Activated naive CD4-positive, alpha-beta T cell treated with anti-CD3 and anti-CD28 coated beads for 36 hours (primary cell): ENCODE results near the gene C10orf105. TPM values are rescaled to one million over a fixed set of nuclear protein-coding genes. Genes with fewer than 3 reads are reported as not detected.
A peak's percentile ranks its signal among the peaks of the same experiment; 100 is the strongest.

Source experiments
- CTCF ChIA-PET: fragments of 350-600 bp; sonication (Branson Sonifier 250); formaldehyde crosslinking; loops from one replicate; lab custom pipeline; 2021; ENCODE audit warnings: antibody characterized with exemption; lab: Charles Lee
- DNase-seq: peaks from one replicate; pipeline ENCODE4 v3.0.0-alpha.2; 2020
- H3K27ac Mint-ChIP-seq: one replicate; pipeline ENCODE4 v1.8.0; 2021; ENCODE audit warnings: mild to moderate bottlenecking, mixed read lengths
- H3K27me3 Mint-ChIP-seq: one replicate; pipeline ENCODE4 v1.8.0; 2021; ENCODE audit warnings: low read depth, mixed read lengths
- H3K36me3 Mint-ChIP-seq: one replicate; pipeline ENCODE4 v1.8.0; 2021; ENCODE audit warnings: low read depth, mixed read lengths
- H3K4me1 Mint-ChIP-seq: one replicate; pipeline ENCODE4 v1.8.0; 2021; ENCODE audit warnings: low read depth, mixed read lengths
- H3K4me3 Mint-ChIP-seq: one replicate; pipeline ENCODE4 v1.8.0; 2021; ENCODE audit warnings: mild to moderate bottlenecking, moderate library complexity, mixed read lengths
- H3K9me3 Mint-ChIP-seq: one replicate; pipeline ENCODE4 v1.8.0; 2021; ENCODE audit warnings: mixed read lengths
- intact Hi-C: fragments of 100-400 bp; cut with micrococcal nuclease; formaldehyde crosslinking; loops from one replicate; pipeline ENCODE4 v1.15.1; 2023
- total RNA-seq, 2 experiments: library from RNA; stranded (reverse); gene quantifications; one replicate each; pipeline ENCODE4 v1.2.3, GENCODE V29; 2021

Gene C10orf105
- total RNA-seq, 2 experiments from 2014 or later = 0.32 to 0.36 TPM

GRCh38 chr10:71713135-71714030, 6.2 kb downstream of the C10orf105 start:
- no peaks in the 10 kb centered on the region for H3K9me3 Mint-ChIP-seq
- DNase-seq = peak; percentile 54
- H3K36me3 Mint-ChIP-seq = no peaks in the 10 kb centered on the region
- intact Hi-C loops = loop anchor here (1.0 to 2.0 kb wide), 3 partner anchors 13 to 56 kb away; no protein-coding TSS in a partner anchor
- no peaks in the 10 kb centered on the region for H3K27me3 Mint-ChIP-seq
- peaks cover 64% of the 10 kb centered on the region for H3K4me1 Mint-ChIP-seq
- H3K4me3 Mint-ChIP-seq = peak overlapping the region; percentile 67
- H3K27ac Mint-ChIP-seq = peak overlapping the region; percentile 94
- CTCF ChIA-PET = interaction anchor here (0.6 to 4.0 kb wide), 8 partner anchors 11 to 158 kb away, joined by 3 to 25 read pairs (median 4); partner anchors contain the start of gene VSIR

- Mint-ChIP-seq H3K27ac (peak overlapping the region; percentile 94), H3K9me3 (no peaks in the 10 kb centered on the region), H3K4me3 (peak overlapping the region; percentile 67), H3K4me1 (peaks cover 70% of the 10 kb centered on the region), H3K36me3 (no peaks in the 10 kb centered on the region), H3K27me3 (no peaks in the 10 kb centered on the region)
- intact Hi-C loops = loop anchor here (1.0 kb wide), 2 partner anchors 14 to 57 kb away; no protein-coding TSS in a partner anchor
- peak; percentile 44 for DNase-seq
- CTCF ChIA-PET = interaction anchor here (1.0 to 4.0 kb wide), 6 partner anchors 13 to 61 kb away, joined by 3 to 25 read pairs (median 6); partner anchors contain the start of gene VSIR
These were observed 6.9 kb downstream of the C10orf105 start for GRCh38 chr10:71712572-71713134.

DNA sequence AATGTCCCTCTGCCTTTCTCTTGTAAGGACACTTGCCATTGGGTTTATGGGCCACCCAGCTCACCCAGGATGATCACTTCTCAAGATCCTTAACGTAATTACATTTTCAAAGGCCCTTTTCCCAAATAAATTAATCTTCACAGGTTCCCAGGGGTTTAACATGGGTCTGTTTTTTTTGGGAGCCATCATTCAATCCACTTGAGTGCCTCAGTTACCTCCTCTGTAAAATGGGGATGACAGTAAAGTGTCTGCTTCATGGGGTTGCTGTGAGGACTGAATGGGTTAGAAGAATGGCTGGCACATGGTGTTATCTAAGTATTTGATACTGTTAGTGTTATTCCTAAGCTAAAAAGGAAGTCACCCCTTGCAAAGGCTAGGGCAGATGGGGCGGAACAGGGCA, 7.4 kb downstream of the C10orf105 start:
- intact Hi-C loops = no loop called here
- H3K27me3 Mint-ChIP-seq = no peaks in the 10 kb centered on the region
- H3K4me1 Mint-ChIP-seq = peaks cover 69% of the 10 kb centered on the region
- CTCF ChIA-PET = interaction anchor here (0.6 to 4.0 kb wide), 4 partner anchors 14 to 341 kb away, joined by 3 to 25 read pairs (median 10); partner anchors contain the start of gene VSIR
- DNase-seq = no peak
- peak overlapping the region; percentile 94 for H3K27ac Mint-ChIP-seq
- no peaks in the 10 kb centered on the region for H3K36me3 Mint-ChIP-seq
- H3K4me3 Mint-ChIP-seq = no peak overlapping the region
- H3K9me3 Mint-ChIP-seq = no peaks in the 10 kb centered on the region

DNA sequence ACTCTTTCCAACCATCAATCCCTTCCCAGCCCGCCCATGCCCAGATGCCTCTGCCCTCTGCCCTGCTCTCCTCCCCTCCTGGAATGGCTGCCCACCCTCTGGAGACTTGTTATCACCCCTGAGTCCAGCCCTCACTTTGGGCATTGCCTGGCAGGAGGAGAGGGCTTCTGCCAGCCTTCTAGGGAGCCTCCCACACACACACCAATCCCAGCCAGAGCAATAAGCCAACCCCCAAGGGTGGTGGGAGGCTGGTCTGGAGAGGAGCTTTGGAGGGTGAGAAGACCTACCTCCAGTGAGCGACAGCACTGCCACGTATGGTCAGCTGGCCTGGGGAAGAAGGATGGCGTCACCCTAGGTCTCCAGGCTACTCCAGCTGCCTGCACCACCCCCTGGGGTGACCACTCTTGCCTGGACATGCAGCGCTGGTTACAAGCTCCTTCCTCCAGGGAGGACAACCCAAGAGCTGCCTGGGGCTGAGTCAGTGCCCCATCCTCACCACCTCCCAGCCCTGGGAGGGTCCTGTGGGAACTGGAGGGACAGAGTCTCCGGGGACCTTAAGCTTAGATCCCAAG, 8.4 kb downstream of the C10orf105 start:
- Mint-ChIP-seq H3K4me1 (peaks cover 63% of the 10 kb centered on the region), H3K27me3 (no peaks in the 10 kb centered on the region), H3K27ac (no peak overlapping the region), H3K4me3 (no peak overlapping the region), H3K9me3 (no peaks in the 10 kb centered on the region), H3K36me3 (no peaks in the 10 kb centered on the region)
- DNase-seq = no peak
- intact Hi-C loops = no loop called here
- CTCF ChIA-PET = interaction anchor here (1.7 to 4.0 kb wide), 3 partner anchors 13 to 62 kb away, joined by 3 to 25 read pairs (median 17); partner anchors contain the start of gene VSIR

GRCh38 chr10:71710519-71710918, 9.1 kb downstream of the C10orf105 start:
- Mint-ChIP-seq H3K4me1 (peaks cover 57% of the 10 kb centered on the region), H3K27ac (no peak overlapping the region), H3K27me3 (no peaks in the 10 kb centered on the region), H3K9me3 (no peaks in the 10 kb centered on the region), H3K4me3 (no peak overlapping the region), H3K36me3 (no peaks in the 10 kb centered on the region)
- CTCF ChIA-PET = interaction anchor here (3.8 to 3.9 kb wide), 2 partner anchors 15 to 101 kb away, joined by 17 to 22 read pairs; no protein-coding TSS in a partner anchor
- intact Hi-C loops = loop anchor here (1.0 kb wide), 1 partner anchor 351 kb away; no protein-coding TSS in a partner anchor
- no peak for DNase-seq

DNA sequence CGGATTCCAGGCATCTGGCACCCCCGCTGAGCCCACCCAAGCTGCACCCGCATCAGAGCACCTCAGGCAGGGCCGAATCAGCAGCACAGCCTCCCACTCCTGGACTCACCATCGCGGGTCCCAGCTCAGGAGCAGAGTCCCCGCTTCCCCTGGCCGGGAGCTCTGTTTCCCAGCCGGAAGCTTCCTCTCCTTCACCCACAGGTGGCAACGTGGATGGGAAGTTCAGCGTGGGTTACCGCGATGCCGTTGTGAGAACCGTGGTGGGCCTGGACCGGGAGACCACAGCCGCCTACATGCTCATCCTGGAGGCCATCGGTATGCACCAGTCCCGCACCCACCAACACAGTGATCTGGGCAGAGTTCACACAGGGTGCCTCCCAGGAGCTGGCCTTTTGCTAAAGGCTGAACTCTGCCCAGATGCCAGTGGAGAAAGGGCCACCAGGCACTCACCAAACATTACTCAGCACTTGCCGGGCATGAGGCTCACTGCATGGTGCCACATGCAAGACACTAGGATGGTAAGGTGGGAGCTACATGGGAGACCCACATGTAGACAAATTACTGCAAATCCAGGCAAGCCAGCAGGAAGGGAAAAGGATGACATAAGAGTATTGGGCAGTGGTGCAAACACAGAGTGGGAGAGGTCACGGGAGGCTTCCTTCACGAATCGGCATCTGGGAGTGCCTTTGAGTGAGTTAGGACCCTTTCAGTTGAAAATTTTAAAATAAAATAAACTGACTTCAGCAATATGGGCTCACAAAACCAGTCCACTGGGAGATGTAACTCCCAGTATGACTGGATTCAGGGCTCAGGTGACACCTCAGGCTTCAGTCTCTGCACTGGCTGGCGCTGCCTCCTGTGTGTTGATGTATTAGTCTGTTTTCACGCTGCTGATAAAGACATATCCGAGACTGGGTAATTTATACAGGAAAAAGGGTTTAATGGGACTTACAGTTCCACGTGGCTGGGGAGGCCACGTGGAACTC, 10.4 kb downstream of the C10orf105 start:
- no peak for DNase-seq
- intact Hi-C loops = loop anchor here (1.0 to 5.0 kb wide), 7 partner anchors 102 to 390 kb away; partner anchors contain the start of genes CDH23 and SLC29A3
- no peak overlapping the region for H3K27ac Mint-ChIP-seq

GRCh38 chr10:71708301-71708703, 11.3 kb downstream of the C10orf105 start:
- no peaks in the 10 kb centered on the region for H3K27me3 Mint-ChIP-seq
- CTCF ChIA-PET = interaction anchor here (0.6 to 6.5 kb wide), 41 partner anchors 10 to 393 kb away, joined by 3 to 138 read pairs (median 4); partner anchors contain the start of genes C10orf105, CDH23, SLC29A3 and VSIR
- no peak overlapping the region for H3K4me3 Mint-ChIP-seq
- H3K36me3 Mint-ChIP-seq = no peaks in the 10 kb centered on the region
- peaks cover 36% of the 10 kb centered on the region for H3K4me1 Mint-ChIP-seq
- intact Hi-C loops = loop anchor here (1.0 to 5.0 kb wide), 7 partner anchors 101 to 389 kb away; partner anchors contain the start of genes CDH23 and SLC29A3
- H3K27ac Mint-ChIP-seq = no peak overlapping the region
- peak; percentile 81 for DNase-seq
- no peaks in the 10 kb centered on the region for H3K9me3 Mint-ChIP-seq

More for the DNA sequence above, 10.4 kb downstream of the C10orf105 start:
- H3K4me1 Mint-ChIP-seq = peaks cover 45% of the 10 kb centered on the region
- H3K9me3 Mint-ChIP-seq = no peaks in the 10 kb centered on the region
- H3K27me3 Mint-ChIP-seq = no peaks in the 10 kb centered on the region
- no peak overlapping the region for H3K4me3 Mint-ChIP-seq
- CTCF ChIA-PET = interaction anchor here (0.6 to 6.5 kb wide), 34 partner anchors 9 to 390 kb away, joined by 3 to 138 read pairs (median 4); partner anchors contain the start of genes C10orf105, SLC29A3 and VSIR
- no peaks in the 10 kb centered on the region for H3K36me3 Mint-ChIP-seq

DNA sequence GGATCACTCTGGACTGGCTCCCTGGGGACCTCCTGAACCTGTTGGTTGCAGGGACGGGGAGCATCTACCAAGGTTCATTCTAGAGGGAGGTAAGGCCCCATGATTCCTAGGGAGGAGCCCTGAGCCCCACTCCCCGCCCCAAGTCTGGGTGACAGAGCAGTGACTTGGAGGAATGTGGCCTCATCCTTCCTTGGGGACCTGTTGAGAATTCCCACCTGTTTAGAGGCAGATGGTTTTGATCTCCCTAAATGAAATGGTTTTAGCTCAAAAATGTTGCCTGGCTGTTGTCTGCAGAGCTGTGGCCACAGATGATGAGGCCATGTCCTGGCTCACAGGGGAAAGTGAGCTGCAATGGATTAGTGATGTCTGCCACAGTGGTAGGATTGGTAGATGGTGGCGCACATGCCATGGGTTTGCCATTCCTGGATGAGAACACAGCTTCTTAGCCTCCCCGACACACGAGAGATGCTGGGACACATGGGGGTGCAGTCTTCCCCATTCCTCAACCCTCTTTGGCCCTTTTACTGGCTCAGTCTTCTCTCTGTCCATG, 12.3 kb downstream of the C10orf105 start:
- peaks cover 26% of the 10 kb centered on the region for H3K4me1 Mint-ChIP-seq
- intact Hi-C loops = loop anchor here (5.0 kb wide), 1 partner anchor 100 kb away; no protein-coding TSS in a partner anchor

GRCh38 chr10:71706216-71707121, 13.1 kb downstream of the C10orf105 start:
- no peaks in the 10 kb centered on the region for H3K36me3 Mint-ChIP-seq
- CTCF ChIA-PET = interaction anchor here (0.5 to 6.5 kb wide), 15 partner anchors 11 to 443 kb away, joined by 3 to 138 read pairs (median 3); partner anchors contain the start of genes C10orf105 and VSIR
- intact Hi-C loops = loop anchor here (5.0 kb wide), 1 partner anchor 99 kb away; no protein-coding TSS in a partner anchor
- no peak overlapping the region for H3K27ac Mint-ChIP-seq
- no peaks in the 10 kb centered on the region for H3K9me3 Mint-ChIP-seq
- peaks cover 19% of the 10 kb centered on the region for H3K4me1 Mint-ChIP-seq
- no peak for DNase-seq
- H3K4me3 Mint-ChIP-seq = no peak overlapping the region
- no peaks in the 10 kb centered on the region for H3K27me3 Mint-ChIP-seq

More for the DNA sequence above, 12.3 kb downstream of the C10orf105 start:
- Mint-ChIP-seq H3K27me3 (no peaks in the 10 kb centered on the region), H3K27ac (no peak overlapping the region), H3K36me3 (no peaks in the 10 kb centered on the region), H3K9me3 (no peaks in the 10 kb centered on the region), H3K4me3 (no peak overlapping the region)
- CTCF ChIA-PET = interaction anchor here (0.7 to 6.5 kb wide), 25 partner anchors 11 to 394 kb away, joined by 3 to 138 read pairs (median 5); partner anchors contain the start of genes C10orf105, CDH23, SLC29A3 and VSIR
- DNase-seq = no peak
